ENCODE results near the gene SRD5A3. TPM values are rescaled to one million over a fixed set of nuclear protein-coding genes. Genes with fewer than 3 reads are reported as not detected.

SRD5A3 gene
- total and polyA plus RNA-seq, 9 of the 15 experiments (the other 6 are each of a cell fraction or from before 2014, with no cell fraction given) = 2.5 to 37.0 (median 13.3) TPM

- no peak; the same call in 1 of the 2 replicates for TF ChIP-seq ZBTB40 (IDR thresholded peaks at IDR 0.05)
- TF ChIP-seq ZBTB40 (CRISPR knock-in tag; IDR thresholded peaks at IDR 0.05) = no peak
- TF ChIP-seq GABPA (tag; conservative IDR thresholded peaks at IDR 0.05; ENCODE audit: low read depth) = peak; percentile 62
- TF ChIP-seq TCF3 (CRISPR knock-in tag; IDR thresholded peaks at IDR 0.05) = 0 out of 2 replicates have a peak, but pooled peaks have one; percentile 26
- no peak for TF ChIP-seq ZNF707 (CRISPR knock-in tag; conservative IDR thresholded peaks at IDR 0.05)
- TF ChIP-seq DDX20 (tag; IDR thresholded peaks at IDR 0.05; ENCODE audit: low read depth) = no peak
- no peak for TF ChIP-seq BRF2 (IDR thresholded peaks at IDR 0.05; ENCODE audit: borderline replicate concordance, insufficient read depth, insufficient read length)
- TF ChIP-seq GTF2B (IDR thresholded peaks at IDR 0.05; ENCODE audit: extremely low read depth, insufficient read length) = no peak
- no peak for TF ChIP-seq ZNF609 (CRISPR knock-in tag; IDR thresholded peaks at IDR 0.05; ENCODE audit: borderline replicate concordance)
- TF ChIP-seq PRPF4 (IDR thresholded peaks at IDR 0.05; ENCODE audit: insufficient read depth, low read depth, low read length, poor library complexity, severe bottlenecking) = no peak
Measured at GRCh38 chr4:55395529-55396307, 49.7 kb downstream of the SRD5A3 start, which contains the start of gene TMEM165 (continued).
